VCaP (cell line): Measurements from ENCODE around the gene SOX3.

Source experiments
- H3K27ac ChIP-seq: fragments of 450-650 bp; 2 replicates; pipeline ENCODE4 v1.5.1; 2017
- TF ChIP-seq, protein P1 (sequence below): fragments of 450-650 bp; conservative IDR thresholded peaks from 2 replicates; pipeline ENCODE4 v1.5.1; 2017; ENCODE audit warnings: mild to moderate bottlenecking, moderate library complexity

SOX3 gene

DNA sequence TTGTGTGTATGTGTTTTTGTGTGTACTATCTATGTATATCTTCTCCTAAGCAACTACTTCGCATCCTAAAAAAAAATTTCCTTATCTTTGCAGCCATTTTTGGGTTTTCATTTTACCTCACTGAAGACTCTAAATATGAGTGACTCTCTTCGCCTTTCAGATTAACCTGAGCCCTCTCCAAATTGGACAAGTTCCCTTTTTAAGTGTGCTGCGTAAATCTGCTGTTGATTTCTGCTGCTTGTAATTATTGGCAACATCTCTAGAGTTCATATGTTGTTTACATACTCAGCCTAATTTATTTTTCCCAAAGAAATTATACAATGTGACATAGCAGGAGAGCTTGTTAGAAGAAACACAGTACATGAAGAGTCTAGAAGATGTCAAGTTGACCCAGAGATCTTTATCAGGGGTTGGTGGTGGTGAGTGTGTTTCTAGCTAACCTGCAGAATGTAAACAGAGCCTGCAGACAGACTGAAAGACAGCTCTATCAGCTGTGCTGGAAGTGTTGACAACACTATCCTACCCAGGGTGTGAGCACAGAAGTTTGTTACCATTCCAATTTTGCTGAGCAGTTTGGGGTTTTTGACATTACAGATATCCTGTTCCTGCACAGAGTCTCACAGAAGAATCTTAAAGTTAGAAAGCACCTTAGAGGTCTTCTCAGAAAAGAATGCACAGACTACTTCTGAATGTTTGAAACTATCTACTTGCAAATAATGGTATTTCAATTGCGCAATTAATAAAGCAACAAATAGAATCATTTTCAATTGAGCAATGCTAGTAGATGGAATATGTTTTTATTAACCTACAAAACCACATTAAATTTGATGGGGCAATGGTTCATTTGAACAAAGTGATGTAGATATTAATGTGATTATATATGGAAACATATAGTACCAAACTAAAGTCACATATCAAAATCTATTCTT, 12.5 kb downstream of the SOX3 start:
- H3K27ac ChIP-seq, result no peak overlapping the region
- TF ChIP-seq, protein P1, sequence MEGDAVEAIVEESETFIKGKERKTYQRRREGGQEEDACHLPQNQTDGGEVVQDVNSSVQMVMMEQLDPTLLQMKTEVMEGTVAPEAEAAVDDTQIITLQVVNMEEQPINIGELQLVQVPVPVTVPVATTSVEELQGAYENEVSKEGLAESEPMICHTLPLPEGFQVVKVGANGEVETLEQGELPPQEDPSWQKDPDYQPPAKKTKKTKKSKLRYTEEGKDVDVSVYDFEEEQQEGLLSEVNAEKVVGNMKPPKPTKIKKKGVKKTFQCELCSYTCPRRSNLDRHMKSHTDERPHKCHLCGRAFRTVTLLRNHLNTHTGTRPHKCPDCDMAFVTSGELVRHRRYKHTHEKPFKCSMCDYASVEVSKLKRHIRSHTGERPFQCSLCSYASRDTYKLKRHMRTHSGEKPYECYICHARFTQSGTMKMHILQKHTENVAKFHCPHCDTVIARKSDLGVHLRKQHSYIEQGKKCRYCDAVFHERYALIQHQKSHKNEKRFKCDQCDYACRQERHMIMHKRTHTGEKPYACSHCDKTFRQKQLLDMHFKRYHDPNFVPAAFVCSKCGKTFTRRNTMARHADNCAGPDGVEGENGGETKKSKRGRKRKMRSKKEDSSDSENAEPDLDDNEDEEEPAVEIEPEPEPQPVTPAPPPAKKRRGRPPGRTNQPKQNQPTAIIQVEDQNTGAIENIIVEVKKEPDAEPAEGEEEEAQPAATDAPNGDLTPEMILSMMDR, result no peak

DNA sequence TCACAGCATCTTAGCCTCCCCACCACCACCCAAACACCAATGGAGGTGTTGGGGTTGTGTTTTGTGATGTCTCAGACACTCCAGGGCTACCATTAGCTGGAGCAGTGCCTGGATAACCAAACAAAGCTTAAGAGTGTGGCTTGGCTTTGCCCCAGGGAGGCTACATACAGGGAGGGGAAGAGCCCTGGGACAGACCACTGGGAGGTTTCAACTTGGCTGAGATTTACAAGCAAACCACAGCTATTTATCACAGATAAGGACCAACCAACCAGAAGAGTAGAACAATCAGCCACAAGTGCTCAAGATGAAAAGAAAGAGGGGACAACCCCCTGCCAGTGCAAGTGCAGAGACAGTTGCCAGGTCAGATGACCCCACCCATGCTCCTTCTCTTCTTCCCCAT, 24.1 kb downstream of the SOX3 start:
- TF ChIP-seq, protein P1, result no peak
- H3K27ac ChIP-seq, result no peak overlapping the region

DNA sequence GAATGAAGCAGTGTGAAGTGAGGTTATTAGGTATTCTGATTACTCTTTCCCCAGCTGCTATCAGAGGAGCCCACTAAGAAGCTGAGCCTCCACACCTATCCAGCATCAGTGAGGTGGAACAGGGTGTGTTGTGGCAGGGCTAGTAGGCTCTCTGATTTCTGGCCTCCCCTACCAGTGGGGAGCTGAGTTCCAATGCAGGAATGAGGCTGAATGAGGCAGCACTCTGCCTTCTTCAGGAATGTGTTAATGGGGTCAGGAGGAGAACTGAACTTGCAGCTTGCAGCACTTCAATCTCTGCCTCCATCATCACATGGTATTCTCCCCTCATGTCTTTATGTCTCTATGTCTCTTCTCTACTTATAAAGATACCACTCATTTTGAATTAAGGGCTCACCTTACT, 26.9 kb downstream of the SOX3 start:
- TF ChIP-seq, protein P1, result no peak

DNA sequence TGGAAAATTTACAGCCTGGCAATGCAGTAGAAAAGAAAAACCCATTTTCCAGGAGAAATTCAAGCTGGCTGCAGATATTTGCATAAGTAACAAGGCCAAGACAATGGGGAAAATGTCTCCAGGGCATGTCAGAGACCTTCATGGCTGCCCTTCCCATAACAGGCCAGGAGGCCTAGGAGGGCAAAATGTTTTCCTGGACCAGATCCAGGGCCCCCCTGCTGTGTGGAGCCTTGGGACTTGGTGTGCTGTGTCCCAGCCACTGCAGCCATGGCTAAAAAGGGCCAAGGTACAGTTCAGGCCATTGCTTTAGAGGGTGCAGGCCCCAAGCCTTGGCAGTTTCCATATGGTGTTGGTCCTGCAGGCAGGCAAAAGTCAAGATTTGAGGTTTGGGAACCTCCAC, 29.8 kb downstream of the SOX3 start:
- TF ChIP-seq, protein P1, result no peak
- no peak overlapping the region for H3K27ac ChIP-seq

More for the DNA sequence above, 26.9 kb downstream of the SOX3 start:
- H3K27ac ChIP-seq, result no peak overlapping the region

DNA sequence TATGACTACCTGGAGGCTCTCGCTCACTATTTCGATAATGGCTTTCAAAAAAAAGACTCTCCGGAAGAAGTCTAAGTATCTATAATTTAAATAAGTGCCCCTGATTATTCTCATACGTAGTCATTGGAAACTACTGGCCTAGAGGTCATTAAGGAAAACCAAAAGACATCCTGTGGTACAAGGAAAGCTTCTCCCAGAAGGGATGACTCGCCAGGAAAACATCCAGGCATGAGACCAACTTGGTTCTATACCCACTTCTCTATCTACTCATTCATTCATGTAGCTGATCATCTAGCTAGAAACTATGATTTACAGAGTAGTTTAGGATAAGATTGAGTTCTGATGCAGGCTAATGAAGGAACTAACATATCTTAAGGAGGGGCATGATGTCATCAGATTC, 37.7 kb downstream of the SOX3 start:
- TF ChIP-seq, protein P1, result no peak
- no peak overlapping the region for H3K27ac ChIP-seq
